AG08395 (cell line): ENCODE data around the gene SH2D3A.
"Not testable (repeated sequence)": the region's sequence is repeated elsewhere in the genome, so short reads cannot be mapped to it uniquely, and the experiment has no call there.

Experiments
- DNase-seq: peaks from one replicate; pipeline ENCODE4 v3.0.0; 2012; ENCODE audit warnings: mixed read lengths, low spot score

SH2D3A gene

GRCh38 chr19:6719992-6720368, 47.3 kb downstream of the SH2D3A start:
- DNase-seq = no peak

GRCh38 chr19:6719540-6719861, 47.7 kb downstream of the SH2D3A start:
- DNase-seq = no peak

GRCh38 chr19:6718741-6719539, 48.3 kb downstream of the SH2D3A start:
- DNase-seq = peak; percentile 34

GRCh38 chr19:6718111-6718740, 49.0 kb downstream of the SH2D3A start:
- no peak for DNase-seq

DNA sequence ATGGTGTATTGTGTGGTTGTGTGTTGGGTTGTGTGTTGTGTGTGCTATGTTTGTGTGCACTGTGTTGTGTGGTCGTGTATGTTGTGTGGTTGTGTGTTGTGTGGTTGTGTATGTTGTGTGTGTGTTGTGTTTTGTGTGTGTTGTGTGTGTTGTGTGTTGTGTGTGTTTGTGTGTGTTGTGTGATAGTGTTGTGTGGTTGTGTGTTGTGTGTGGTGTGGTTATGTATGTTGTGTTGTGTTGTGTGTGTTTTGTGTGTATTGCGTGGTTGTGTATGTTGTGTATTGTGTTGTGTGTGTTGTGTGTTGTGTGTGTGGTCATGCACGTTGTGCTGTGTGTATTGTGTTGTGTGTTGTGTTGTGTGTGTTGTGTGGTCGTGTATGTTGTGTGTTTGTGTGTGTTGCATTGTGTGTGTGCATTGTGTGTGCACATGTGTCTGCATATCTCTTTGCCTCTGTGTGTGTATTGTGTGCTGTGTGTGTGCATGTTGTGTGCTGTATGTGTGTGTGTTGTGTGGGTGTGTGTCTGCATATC, 49.7 kb downstream of the SH2D3A start:
- DNase-seq = no peak

- no peak for DNase-seq
These were observed 50.2 kb downstream of the SH2D3A start for GRCh38 chr19:6717036-6717435.

DNA sequence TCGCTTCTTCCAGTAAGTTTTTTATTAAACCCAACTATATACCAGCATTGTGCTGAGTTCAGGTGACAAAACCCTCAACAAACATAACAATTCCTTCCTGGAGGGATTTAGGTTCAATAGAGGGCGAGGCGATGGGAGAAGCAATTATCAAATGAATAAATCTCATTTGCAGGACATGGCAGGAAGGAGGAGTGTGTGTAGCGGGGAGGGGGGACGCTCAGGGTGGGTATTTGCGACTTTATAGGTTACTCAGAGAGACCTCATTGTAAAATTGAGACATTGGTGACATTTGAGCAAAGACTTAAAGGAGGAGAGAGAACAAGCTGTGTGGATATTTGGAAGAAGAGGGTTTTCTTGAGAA, 50.6 kb downstream of the SH2D3A start:
- no peak for DNase-seq

DNA sequence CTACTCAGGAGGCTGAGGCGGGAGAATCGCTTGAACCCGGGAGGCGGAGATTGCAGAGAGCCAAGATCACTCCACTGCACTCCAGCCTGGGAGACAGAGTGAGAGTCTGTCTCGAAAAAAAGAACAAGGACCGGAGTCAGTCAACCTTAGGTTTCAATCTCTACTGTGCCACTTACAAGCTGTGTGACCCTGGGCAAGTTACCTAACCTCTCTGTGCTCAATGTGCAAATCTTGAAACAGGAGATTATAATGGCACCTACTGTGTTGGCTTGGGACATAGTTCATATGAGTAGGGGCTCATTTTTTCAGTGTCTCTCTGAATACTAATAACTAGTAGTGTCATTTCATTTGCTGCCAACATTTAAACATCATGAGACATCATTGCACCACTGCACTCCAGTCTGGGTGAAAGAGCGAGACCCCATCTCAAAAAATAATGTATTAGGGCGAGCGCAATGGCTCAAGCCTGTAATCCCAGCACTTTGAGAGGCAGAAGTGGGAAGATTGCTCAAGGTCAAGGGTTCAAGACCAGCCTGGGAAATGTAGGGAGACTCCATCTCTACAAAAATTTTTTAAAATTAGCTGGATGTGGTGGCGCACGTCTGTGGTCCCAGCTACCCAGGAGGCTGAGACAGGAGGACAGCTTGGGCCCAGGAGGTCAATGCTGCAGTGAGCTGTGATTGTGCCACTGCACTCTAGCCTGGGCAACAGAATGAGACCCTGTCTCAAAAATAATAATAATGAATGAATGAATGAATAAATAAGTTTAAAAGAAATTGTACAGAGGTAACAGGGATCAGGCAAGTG, 52.3 kb downstream of the SH2D3A start:
- no peak for DNase-seq

DNA sequence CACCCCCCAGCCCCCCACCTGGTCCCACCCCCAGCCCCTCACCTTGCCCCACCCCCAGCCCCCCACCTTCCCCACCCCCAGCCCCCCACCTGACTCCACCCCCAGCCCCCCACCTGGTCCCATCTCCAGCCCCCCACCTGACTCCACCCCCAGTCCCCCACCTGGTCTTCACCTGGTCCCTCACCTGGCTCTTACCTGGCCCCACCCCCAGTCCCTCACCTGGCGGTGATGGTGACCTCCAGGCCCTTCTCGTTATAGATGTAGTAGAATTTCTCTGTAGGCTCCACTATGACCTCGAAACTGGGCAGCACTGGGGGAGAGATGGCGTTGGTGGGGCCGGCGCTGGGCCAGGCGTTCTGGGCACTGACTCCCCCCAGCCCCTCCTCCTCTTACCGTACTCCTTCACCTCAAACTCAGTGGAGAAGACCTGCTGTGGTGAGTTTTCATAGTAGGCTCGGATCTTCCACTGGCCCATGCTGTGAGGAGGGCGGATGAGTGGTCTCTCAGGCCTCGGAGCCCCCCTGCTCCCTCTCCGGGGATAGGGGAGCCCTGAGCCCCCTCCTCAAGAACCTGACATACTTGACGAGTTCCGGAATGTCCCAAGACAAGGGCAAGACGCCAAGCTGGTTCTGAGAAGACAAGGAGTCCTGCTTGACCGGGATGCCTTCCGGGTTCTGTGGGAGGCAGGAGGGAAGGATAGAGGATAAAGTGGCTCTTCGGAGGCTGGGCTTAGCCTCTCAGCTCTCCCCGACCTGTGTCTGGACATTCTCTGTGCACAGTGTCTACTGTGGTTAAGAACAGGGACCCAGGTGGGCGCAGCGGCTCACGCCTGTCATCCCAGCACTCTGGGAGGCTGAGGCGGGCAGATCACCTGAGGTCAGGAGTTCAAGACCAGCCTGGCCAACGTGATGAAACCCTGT, 53.2 kb downstream of the SH2D3A start:
- no peak for DNase-seq

DNA sequence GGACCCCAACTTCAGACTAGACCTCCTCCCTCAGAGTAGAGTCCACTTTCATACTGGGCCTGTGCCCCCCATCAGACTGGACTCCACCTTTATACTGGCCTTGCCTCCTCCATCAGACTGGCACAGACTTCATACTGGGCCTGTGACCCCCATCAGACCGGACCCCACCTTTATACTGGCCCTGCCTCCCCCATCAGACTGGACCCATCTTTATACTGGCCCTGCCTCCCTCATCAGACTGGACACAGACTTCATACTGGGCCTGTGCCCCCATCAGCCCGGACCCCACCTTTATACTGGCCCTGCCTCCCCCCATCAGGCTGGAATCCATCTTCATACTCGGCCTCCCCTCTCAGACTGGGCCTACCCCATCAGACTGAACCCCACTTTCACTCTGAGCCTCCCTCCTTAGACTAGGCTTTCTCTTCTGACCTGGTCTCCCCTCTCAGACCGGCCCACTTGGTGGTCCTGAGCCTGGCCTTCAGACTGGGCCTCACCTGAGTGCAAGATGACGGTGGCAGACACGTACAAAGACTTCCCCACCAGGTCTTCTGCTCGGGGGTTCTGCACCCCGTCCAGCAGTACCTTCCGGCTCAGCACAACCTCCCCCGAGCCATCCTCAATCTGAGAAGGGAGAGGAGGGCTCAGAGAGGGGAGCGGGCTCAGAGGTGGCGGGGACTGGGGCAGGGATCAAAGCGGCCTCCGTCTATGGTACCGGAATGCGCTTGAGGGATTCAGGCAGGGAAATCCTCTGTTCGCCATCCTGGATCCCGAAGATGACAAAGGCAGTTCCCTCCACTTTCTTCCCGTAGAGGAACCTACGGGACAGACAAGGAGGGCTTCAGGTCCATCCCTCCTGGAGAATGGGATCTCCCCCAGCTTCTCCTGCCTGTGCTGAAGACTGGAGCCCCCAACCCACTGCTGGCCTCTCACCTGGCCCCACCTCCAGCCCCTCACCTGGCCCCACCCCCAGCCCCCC, 54.3 kb downstream of the SH2D3A start:
- no peak for DNase-seq

DNA sequence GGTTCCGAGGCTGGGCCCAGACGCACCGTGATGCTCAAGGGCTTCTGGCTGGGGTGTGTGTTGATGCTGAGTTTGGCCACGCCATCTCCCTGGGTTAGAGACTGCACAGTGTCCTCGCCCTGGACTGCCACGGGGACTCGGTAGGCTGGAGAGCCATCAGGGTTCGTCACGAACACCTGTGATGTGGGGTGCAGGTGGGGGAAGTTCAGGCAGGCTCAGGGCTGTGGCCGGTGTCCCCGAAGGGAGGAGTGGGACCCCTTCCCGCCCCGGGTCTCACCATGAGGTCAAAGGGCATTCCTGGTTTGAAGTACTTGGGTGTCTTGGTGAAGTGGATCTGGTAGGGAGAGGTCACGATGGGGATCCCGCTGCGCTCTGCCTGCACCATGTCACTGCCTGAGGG, 55.0 kb downstream of the SH2D3A start:
- no peak for DNase-seq

- no peak for DNase-seq
These were observed 55.6 kb downstream of the SH2D3A start for GRCh38 chr19:6711605-6712004.

- no peak for DNase-seq
These were observed 56.2 kb downstream of the SH2D3A start for GRCh38 chr19:6711078-6711361.

- no peak for DNase-seq
These were observed 56.8 kb downstream of the SH2D3A start for GRCh38 chr19:6710273-6711077.

GRCh38 chr19:6709549-6709948, 57.7 kb downstream of the SH2D3A start:
- no peak for DNase-seq

GRCh38 chr19:6708913-6709312, 58.3 kb downstream of the SH2D3A start:
- DNase-seq = not testable (repeated sequence)

- no peak for DNase-seq
These were observed 58.9 kb downstream of the SH2D3A start for GRCh38 chr19:6708346-6708745.

DNA sequence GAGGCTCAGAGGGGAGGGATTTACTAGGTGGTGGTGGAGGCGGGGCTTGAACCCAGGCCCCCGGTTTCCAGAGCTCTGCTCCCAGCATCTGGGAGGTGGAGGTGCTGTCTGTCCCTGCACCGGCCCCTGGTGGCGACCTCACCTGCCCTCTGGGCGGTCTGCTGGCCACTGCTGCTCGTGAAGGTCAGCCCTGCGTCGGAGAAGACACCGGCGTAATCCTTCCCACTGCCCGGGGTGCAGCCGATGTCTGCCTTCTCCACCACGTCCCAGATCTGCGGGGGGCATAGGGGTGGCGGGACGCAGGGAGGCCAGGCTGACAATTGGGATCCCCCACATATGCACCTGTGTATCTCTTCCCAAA, 59.6 kb downstream of the SH2D3A start:
- DNase-seq = no peak

- no peak for DNase-seq
These were observed 60.1 kb downstream of the SH2D3A start for GRCh38 chr19:6707011-6707657.

DNA sequence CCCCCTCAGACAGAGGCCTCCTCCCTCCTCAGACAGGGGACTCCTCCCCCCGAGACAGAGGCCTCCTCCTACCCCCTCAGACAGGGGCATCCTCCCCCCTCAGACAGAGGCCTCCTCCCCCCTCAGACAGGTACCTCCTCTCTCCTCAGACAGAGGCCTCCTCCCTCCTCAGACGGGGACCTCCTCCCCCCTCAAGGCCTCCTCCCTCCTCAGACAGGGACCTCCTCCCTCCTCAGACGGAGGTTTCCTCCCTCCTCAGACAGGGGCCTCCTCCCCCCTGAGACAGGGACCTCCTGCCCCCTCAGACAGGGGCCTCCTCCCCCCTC, 60.6 kb downstream of the SH2D3A start:
- no peak for DNase-seq
